WTC11 (cell line): Measurements from ENCODE around the gene ICAM1.

ENCODE experiments used
- ELF4 ChIP-seq: sonication (generic); formaldehyde crosslinking; IDR thresholded peaks from 2 replicates; pipeline ENCODE4 v1.8.1; 2022; ENCODE audit warnings: low read depth, mild to moderate bottlenecking, moderate library complexity, missing genetic modification reagents
- ESRRA ChIP-seq: sonication (generic); formaldehyde crosslinking; IDR thresholded peaks from 2 replicates; pipeline ENCODE4 v1.8.1; 2022; ENCODE audit warnings: mild to moderate bottlenecking, missing genetic modification reagents, borderline replicate concordance
- NFYB ChIP-seq: sonication (generic); formaldehyde crosslinking; conservative IDR thresholded peaks from 2 replicates; pipeline ENCODE4 v1.8.0; 2022; ENCODE audit warnings: low read depth, missing genetic modification reagents
- NR3C1 ChIP-seq: sonication (generic); formaldehyde crosslinking; conservative IDR thresholded peaks from 2 replicates; pipeline ENCODE4 v1.8.1; 2023; ENCODE audit warnings: low read depth, mild to moderate bottlenecking, missing genetic modification reagents
- ZNF232 ChIP-seq: sonication (generic); formaldehyde crosslinking; IDR thresholded peaks from 2 replicates; pipeline ENCODE4 v1.8.0; 2022; ENCODE audit warnings: mild to moderate bottlenecking, missing genetic modification reagents
- TF ChIP-seq, protein P1 (sequence below): fragments of 200-600 bp; IDR thresholded peaks from 2 replicates; pipeline ENCODE4 v1.8.0; 2022; ENCODE audit warnings: antibody characterized with exemption
- TF ChIP-seq, protein P2 (sequence below): sonication (generic); formaldehyde crosslinking; IDR thresholded peaks from 2 replicates; pipeline ENCODE4 v1.8.1; 2022; ENCODE audit warnings: mild to moderate bottlenecking, missing genetic modification reagents, moderate library complexity, borderline replicate concordance

DNA sequence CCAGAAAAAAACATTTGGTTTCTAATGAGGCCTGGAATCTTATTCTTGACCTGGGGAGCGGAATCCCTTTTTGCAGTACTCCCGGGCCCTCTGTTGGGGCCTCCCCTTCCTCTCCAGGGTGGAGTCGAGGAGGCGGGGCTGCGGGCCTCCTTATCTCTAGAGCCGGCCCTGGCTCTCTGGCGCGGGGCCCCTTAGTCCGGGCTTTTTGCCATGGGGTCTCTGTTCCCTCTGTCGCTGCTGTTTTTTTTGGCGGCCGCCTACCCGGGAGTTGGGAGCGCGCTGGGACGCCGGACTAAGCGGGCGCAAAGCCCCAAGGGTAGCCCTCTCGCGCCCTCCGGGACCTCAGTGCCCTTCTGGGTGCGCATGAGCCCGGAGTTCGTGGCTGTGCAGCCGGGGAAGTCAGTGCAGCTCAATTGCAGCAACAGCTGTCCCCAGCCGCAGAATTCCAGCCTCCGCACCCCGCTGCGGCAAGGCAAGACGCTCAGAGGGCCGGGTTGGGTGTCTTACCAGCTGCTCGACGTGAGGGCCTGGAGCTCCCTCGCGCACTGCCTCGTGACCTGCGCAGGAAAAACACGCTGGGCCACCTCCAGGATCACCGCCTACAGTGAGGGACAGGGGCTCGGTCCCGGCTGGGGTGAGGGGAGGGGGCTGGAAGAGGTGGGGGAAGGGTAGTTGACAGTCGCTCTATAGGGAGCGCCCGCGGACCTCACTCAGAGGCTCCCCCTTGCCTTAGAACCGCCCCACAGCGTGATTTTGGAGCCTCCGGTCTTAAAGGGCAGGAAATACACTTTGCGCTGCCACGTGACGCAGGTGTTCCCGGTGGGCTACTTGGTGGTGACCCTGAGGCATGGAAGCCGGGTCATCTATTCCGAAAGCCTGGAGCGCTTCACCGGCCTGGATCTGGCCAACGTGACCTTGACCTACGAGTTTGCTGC is 16.1 kb downstream of the ICAM1 start, which contains the start of gene ICAM4:
- TF ChIP-seq ZNF232 (CRISPR knock-in tag) (no peak), NR3C1 (CRISPR knock-in tag) (no peak), ESRRA (CRISPR knock-in tag) (peak; percentile 30; the same call in 1 of the 2 replicates), NFYB (CRISPR knock-in tag) (peak; percentile 31; the same call in 1 of the 2 replicates), ELF4 (no peak)
- TF ChIP-seq, protein P1, sequence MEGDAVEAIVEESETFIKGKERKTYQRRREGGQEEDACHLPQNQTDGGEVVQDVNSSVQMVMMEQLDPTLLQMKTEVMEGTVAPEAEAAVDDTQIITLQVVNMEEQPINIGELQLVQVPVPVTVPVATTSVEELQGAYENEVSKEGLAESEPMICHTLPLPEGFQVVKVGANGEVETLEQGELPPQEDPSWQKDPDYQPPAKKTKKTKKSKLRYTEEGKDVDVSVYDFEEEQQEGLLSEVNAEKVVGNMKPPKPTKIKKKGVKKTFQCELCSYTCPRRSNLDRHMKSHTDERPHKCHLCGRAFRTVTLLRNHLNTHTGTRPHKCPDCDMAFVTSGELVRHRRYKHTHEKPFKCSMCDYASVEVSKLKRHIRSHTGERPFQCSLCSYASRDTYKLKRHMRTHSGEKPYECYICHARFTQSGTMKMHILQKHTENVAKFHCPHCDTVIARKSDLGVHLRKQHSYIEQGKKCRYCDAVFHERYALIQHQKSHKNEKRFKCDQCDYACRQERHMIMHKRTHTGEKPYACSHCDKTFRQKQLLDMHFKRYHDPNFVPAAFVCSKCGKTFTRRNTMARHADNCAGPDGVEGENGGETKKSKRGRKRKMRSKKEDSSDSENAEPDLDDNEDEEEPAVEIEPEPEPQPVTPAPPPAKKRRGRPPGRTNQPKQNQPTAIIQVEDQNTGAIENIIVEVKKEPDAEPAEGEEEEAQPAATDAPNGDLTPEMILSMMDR, result no peak
- TF ChIP-seq, protein P2, sequence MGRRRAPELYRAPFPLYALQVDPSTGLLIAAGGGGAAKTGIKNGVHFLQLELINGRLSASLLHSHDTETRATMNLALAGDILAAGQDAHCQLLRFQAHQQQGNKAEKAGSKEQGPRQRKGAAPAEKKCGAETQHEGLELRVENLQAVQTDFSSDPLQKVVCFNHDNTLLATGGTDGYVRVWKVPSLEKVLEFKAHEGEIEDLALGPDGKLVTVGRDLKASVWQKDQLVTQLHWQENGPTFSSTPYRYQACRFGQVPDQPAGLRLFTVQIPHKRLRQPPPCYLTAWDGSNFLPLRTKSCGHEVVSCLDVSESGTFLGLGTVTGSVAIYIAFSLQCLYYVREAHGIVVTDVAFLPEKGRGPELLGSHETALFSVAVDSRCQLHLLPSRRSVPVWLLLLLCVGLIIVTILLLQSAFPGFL (CRISPR knock-in tag), result no peak
